Measurements from ENCODE around the gene SKI.

- no peak for TF ChIP-seq CTCF (IDR thresholded peaks at IDR 0.05; ENCODE audit: low read length)
- no peak for TF ChIP-seq EZH2 (optimal IDR thresholded peaks at IDR 0.05; ENCODE audit: low read depth, low read length)
- no peak for TF ChIP-seq EZH2phosphoT487 (IDR thresholded peaks at IDR 0.05; ENCODE audit: low read length)
Measured at GRCh38 chr1:2303781-2304180, 75.7 kb downstream of the SKI start.

All from MM.1S (cell line).